K562 (cell line): Measurements from ENCODE around the gene SOS1. TPM values are rescaled to one million over a fixed set of nuclear protein-coding genes. Genes with fewer than 3 reads are reported as not detected.
A peak's percentile ranks its signal among the peaks of the same experiment; 100 is the strongest.

Experiments
- ATAC-seq: fragments of 200-7000 bp; cut with Tn5 transposase; 3 replicates; pipeline ENCODE4 v1.9.1; 2020; ENCODE audit warnings: moderate library complexity
- BruUV-seq: library from RNA; stranded (reverse); fragments of 400-500 nt; replicated peaks from 2 replicates; lab custom pipeline; 2021; lab: Mats Ljungman, UMichigan
- CTCF ChIA-PET: fragments of 300-600 bp; formaldehyde crosslinking; extraction: SDS; loops from one replicate; lab custom pipeline; 2021; ENCODE audit warnings: low intra/inter-chr PET ratio; lab: Yijun Ruan, JAX
- POLR2A ChIA-PET: fragments of 300-600, 350-650 bp; sonication (Branson Sonifier 250); formaldehyde crosslinking; extraction: SDS; loops from one replicate; lab custom pipeline; 2021; ENCODE audit warnings: antibody characterized with exemption, inconsistent platforms; lab: Yijun Ruan, JAX
- DNase-seq, 4 experiments: peaks; one replicate each; pipeline versions ENCODE4 v3.0.0 to v3.0.0-alpha.2; 2011 to 2018; ENCODE audit warnings: low spot score in 3 of 4, mixed read lengths in 3 of 4; ENCODE audit errors: extremely low read depth in 1 of 4
- FAIRE-seq: peaks from 2 replicates; lab custom pipeline; 2011; peaks lifted over from hg19 to GRCh38; lab: Jason Lieb, UNC
- H2AFZ ChIP-seq: 2 replicates; pipeline ENCODE4 v1.6.0; 2011; ENCODE audit warnings: low read depth, low read length, control low read depth, inconsistent platforms
- H3K27ac ChIP-seq: fragments of 200-600 bp; 3 replicates; pipeline ENCODE4 v1.8.0; 2011; ENCODE audit warnings: low read depth, mild to moderate bottlenecking, control low read depth, inconsistent platforms, low read length, moderate library complexity, mixed read lengths; ENCODE audit errors: extremely low read depth
- H3K27me3 ChIP-seq, 2 experiments: fragments of 300-600 bp in 1 of 2; 2 replicates in 1 of 2; 3 replicates in 1 of 2; pipeline versions ENCODE4 v1.6.0 to v1.8.0; 2011; ENCODE audit warnings: inconsistent platforms in 2 of 2, low read length in 2 of 2, mild to moderate bottlenecking in 1 of 2, mixed read lengths in 1 of 2, moderate library complexity in 1 of 2; ENCODE audit not compliant: control insufficient read depth in 2 of 2, insufficient read depth in 2 of 2
- H3K36me3 ChIP-seq: fragments of 300-600 bp; 3 replicates; pipeline ENCODE4 v1.8.0; 2011; ENCODE audit warnings: mild to moderate bottlenecking, low read length, inconsistent platforms; ENCODE audit not compliant: control insufficient read depth, insufficient read depth
- H3K4me1 ChIP-seq, 2 experiments: fragments of 200-600 bp in 1 of 2; replicated peaks in 1 of 2; 2 replicates in 1 of 2; 3 replicates in 1 of 2; pipeline versions ENCODE4 v1.5.1 to v1.8.0; 2011; ENCODE audit warnings: inconsistent platforms in 2 of 2, low read length in 2 of 2, mild to moderate bottlenecking in 1 of 2, mixed read lengths in 1 of 2, moderate library complexity in 1 of 2; ENCODE audit not compliant: control insufficient read depth in 2 of 2, insufficient read depth in 2 of 2
- H3K4me2 ChIP-seq: 2 replicates; pipeline ENCODE4 v1.6.1; 2011; ENCODE audit warnings: low read length, control low read depth, inconsistent platforms, mixed read lengths; ENCODE audit not compliant: insufficient read depth
- H3K4me3 ChIP-seq: fragments of 200-600 bp; sonication (generic), shearing (Covaris generic); 2 replicates; pipeline ENCODE4 v1.5.1; 2016; ENCODE audit warnings: control low read depth, inconsistent platforms
- H3K79me2 ChIP-seq: fragments of 200-600 bp; 3 replicates; pipeline ENCODE4 v1.8.0; 2011; ENCODE audit warnings: low read length, inconsistent platforms; ENCODE audit not compliant: control insufficient read depth, insufficient read depth
- H3K9ac ChIP-seq, 2 experiments: 2 replicates each; pipeline versions ENCODE4 v1.6.0 to v1.6.1; 2011; ENCODE audit warnings: low read depth in 2 of 2, low read length in 2 of 2, control low read depth in 1 of 2, inconsistent platforms in 1 of 2, mild to moderate bottlenecking in 1 of 2, mixed read lengths in 1 of 2; ENCODE audit not compliant: insufficient read depth in 1 of 2
- H3K9me1 ChIP-seq: one replicate; pipeline ENCODE4 v1.6.0; 2011; ENCODE audit warnings: inconsistent platforms, mild to moderate bottlenecking, low read length, moderate library complexity; ENCODE audit not compliant: control insufficient read depth, insufficient read depth
- H3K9me3 ChIP-seq: replicated peaks from 2 replicates; pipeline ENCODE4 v1.5.1; 2011; ENCODE audit warnings: low read depth, low read length, inconsistent platforms; ENCODE audit not compliant: control insufficient read depth, insufficient read depth
- H4K20me1 ChIP-seq: replicated peaks from 2 replicates; pipeline ENCODE4 v1.6.1; 2011; ENCODE audit warnings: low read length, inconsistent platforms, mixed read lengths; ENCODE audit not compliant: control insufficient read depth, insufficient read depth
- ARID1B ChIP-seq: fragments of 450-650 bp; IDR thresholded peaks from 2 replicates; pipeline ENCODE4 v1.6.1; 2016; ENCODE audit warnings: antibody characterized with exemption, mild to moderate bottlenecking, inconsistent platforms
- ATF1 ChIP-seq, 2 experiments: fragments of 450-650 bp in 1 of 2; IDR thresholded peaks; 2 replicates each; pipeline ENCODE4 v1.6.1; 2016; ENCODE audit warnings: missing compliant biosample characterization in 1 of 2, missing genetic modification characterization in 1 of 2
- ATF3 ChIP-seq, 2 experiments: fragments of 450-650 bp in 1 of 2; sonication (generic) in 1 of 2; formaldehyde crosslinking in 1 of 2; IDR thresholded peaks in 1 of 2; conservative IDR thresholded peaks in 1 of 2; 2 replicates each; pipeline versions ENCODE4 v1.6.1 to v1.8.1; 2016 to 2023; ENCODE audit warnings: mild to moderate bottlenecking in 2 of 2, moderate library complexity in 2 of 2, inconsistent platforms in 1 of 2, missing genetic modification reagents in 1 of 2
- CBX5 ChIP-seq: IDR thresholded peaks from 2 replicates; pipeline ENCODE4 v1.6.1; 2014; ENCODE audit warnings: low read depth, borderline replicate concordance
- CXXC5 ChIP-seq: fragments of 250-450 bp; sonication (Bioruptor Pico); IDR thresholded peaks from 2 replicates; pipeline ENCODE4 v1.8.0; 2022; ENCODE audit warnings: inconsistent platforms, mild to moderate bottlenecking, moderate library complexity
- DPF2 ChIP-seq: fragments of 450-650 bp; IDR thresholded peaks from 2 replicates; pipeline ENCODE4 v1.6.1; 2016
- FOXJ2 ChIP-seq: fragments of 200-800 bp; sonication (Bioruptor generic); IDR thresholded peaks from 2 replicates; pipeline ENCODE4 v1.6.1; 2016; ENCODE audit warnings: missing genetic modification characterization, missing compliant biosample characterization
- GATAD2A ChIP-seq: fragments of 450-650 bp; IDR thresholded peaks from 2 replicates; pipeline ENCODE4 v1.6.1; 2017
- HMBOX1 ChIP-seq: sonication (generic); IDR thresholded peaks from 2 replicates; pipeline ENCODE4 v1.6.1; 2016
- HNRNPH1 ChIP-seq: fragments of 200-400 bp; formaldehyde crosslinking; optimal IDR thresholded peaks from 2 replicates; pipeline ENCODE3; 2017; ENCODE audit warnings: low read depth, mild to moderate bottlenecking, low read length, moderate library complexity
- MIER1 ChIP-seq: fragments of 450-650 bp; IDR thresholded peaks from 2 replicates; pipeline ENCODE4 v1.6.1; 2016; ENCODE audit warnings: antibody characterized with exemption, mild to moderate bottlenecking, low read depth
- MLLT1 ChIP-seq, 2 experiments: fragments of 450-650 bp; IDR thresholded peaks; 2 replicates each; pipeline ENCODE4 v1.6.1; 2016
- PHB ChIP-seq: fragments of 250-450 bp; sonication (Bioruptor Pico); IDR thresholded peaks from 2 replicates; pipeline ENCODE4 v1.5.0; 2021
- PURB ChIP-seq: sonication (generic); formaldehyde crosslinking; IDR thresholded peaks from 2 replicates; pipeline ENCODE4 v1.9.0; 2021; ENCODE audit warnings: low read depth, mild to moderate bottlenecking, missing genetic modification reagents
- SRF ChIP-seq, 2 experiments: fragments of 250-450, 450-650 bp in 1 of 2; sonication (Bioruptor Pico) in 1 of 2; sonication (generic) in 1 of 2; formaldehyde crosslinking; IDR thresholded peaks; 2 replicates each; pipeline versions ENCODE4 v1.5.0 to v1.5.1; 2020 to 2022; ENCODE audit warnings: mild to moderate bottlenecking in 1 of 2, missing genetic modification reagents in 1 of 2
- WHSC1 ChIP-seq: IDR thresholded peaks from one replicate; pipeline ENCODE4 v1.6.1; 2012; ENCODE audit warnings: low read length, control low read depth, inconsistent platforms
- ZNF274 ChIP-seq: IDR thresholded peaks from 2 replicates; pipeline ENCODE4 v1.6.1; 2011; ENCODE audit warnings: low read depth, mild to moderate bottlenecking, low read length, moderate library complexity, borderline replicate concordance
- WGBS: fragments of 100-300 bp; shearing (Covaris generic); methylation state at CpG from one replicate; pipeline ENCODE4 v1.1.6; 2016; ENCODE audit warnings: low coverage, mixed read lengths; ENCODE audit not compliant: insufficient coverage; ENCODE audit errors: missing lambda C conversion rate; 5-methylcytosine and 5-hydroxymethylcytosine counted together
- in situ Hi-C: fragments of 300-500 bp; cut with MboI; formaldehyde crosslinking; loops from 4 replicates; pipeline ENCODE4 v1.15.0; 2018; ENCODE audit warnings: inconsistent platforms, mixed read lengths
- intact Hi-C: fragments of 100-400 bp; cut with micrococcal nuclease; formaldehyde crosslinking; loops from 2 replicates; pipeline ENCODE4 v1.14.2; 2022
- polyA plus RNA-seq, 8 experiments: library from polyadenylated mRNA; depleted of rRNA in 4 of 8; stranded (reverse) in 5 of 8; unstranded in 3 of 8; fragments of >200 nt; fragmentation: Nextera tagmentation in 2 of 8; fragmentation: Illumina TruSeq in 1 of 8; extraction: Ambion mirVana in 2 of 8; extraction: Trizol in 1 of 8; gene quantifications; 2 replicates each; pipeline versions ENCODE4 v1.2.1 to v1.2.3, GENCODE V29; 2011 to 2014; ENCODE audit warnings: inconsistent platforms in 1 of 8, missing spikeins in 1 of 8
- total RNA-seq, 7 experiments: library from RNA; depleted of rRNA in 6 of 7; stranded (reverse); fragments of >200 nt in 6 of 7; fragmentation: Illumina TruSeq in 2 of 7; extraction: Trizol in 2 of 7; gene quantifications; 2 replicates each; pipeline versions ENCODE4 v1.2.1 to v1.2.3, GENCODE V29; 2011 to 2021; ENCODE audit warnings: low replicate concordance in 1 of 7

SOS1 gene
- total and polyA plus RNA-seq, 9 of the 15 experiments (the other 6 are each of a cell fraction or from before 2014, with no cell fraction given): 2.5 to 27.1 (median 16.3) TPM

GRCh38 chr2:39124000-39124745 is 3.3 kb upstream of the SOS1 start (continued):
- TF ChIP-seq HMBOX1 (no peak), HNRNPH1 (no peak), CXXC5 (CRISPR knock-in tag) (peak; percentile 99), ATF1 (CRISPR knock-in tag; IDR thresholded peaks at IDR 0.05) (peak; percentile 86), ATF1 (tag; IDR thresholded peaks at IDR 0.05) (peak; percentile 94), PURB (no peak), FOXJ2 (tag) (no peak)

- Histone ChIP-seq H3K27me3 (no peaks in the 10 kb centered on the region), H4K20me1 (no peaks in the 10 kb centered on the region), H3K4me1 (peaks cover 28% of the 10 kb centered on the region in 2 experiments; a peak in 4 of 5 replicates), H3K27ac (peak overlapping the region; percentile 81), H3K9me1 (no peaks in the 10 kb centered on the region), H3K36me3 (no peaks in the 10 kb centered on the region; the same call in 2 of the 3 replicates), H2AFZ (peak overlapping the region; percentile 87), H3K4me2 (peak overlapping the region; percentile 94), H3K79me2 (peaks cover 42% of the 10 kb centered on the region), H3K9me3 (no peaks in the 10 kb centered on the region), H3K4me3 (peak overlapping the region; percentile 56), H3K9ac (peak overlapping the region; percentile 77 to 94)
- DNase-seq: no peak
- CTCF ChIA-PET: no interaction called here
- in situ Hi-C loops (loop anchor here (10.0 kb wide), 1 partner anchor 101 kb away; no protein-coding TSS in a partner anchor), intact Hi-C loops (loop anchor here (5.0 to 10.0 kb wide), 3 partner anchors 176 to 371 kb away; partner anchors contain the start of genes MAP4K3 and SRSF7)
- peak; percentile 48 for FAIRE-seq
- POLR2A ChIA-PET: interaction anchor here (0.7 to 1.9 kb wide), 6 partner anchors 10 to 19 kb away, joined by 3 to 6 read pairs (median 3); no protein-coding TSS in a partner anchor
- WGBS: 25% methylated on average over 25 of the region's 25 CpGs
- TSS peak; percentile 61 for BruUV-seq
- no peak for ATAC-seq
- TF ChIP-seq SRF (CRISPR knock-in tag; IDR thresholded peaks at IDR 0.05): no peak
- no peak for TF ChIP-seq ARID1B
- TF ChIP-seq CBX5: no peak
- TF ChIP-seq WHSC1: no peak
- TF ChIP-seq DPF2: peak; percentile 43; the same call in 1 of the 2 replicates
- TF ChIP-seq MLLT1 (IDR thresholded peaks at IDR 0.05): peak in 1 of 2 experiments; percentile 30; a peak in 1 of 4 replicates
- no peak for TF ChIP-seq ZNF274
- TF ChIP-seq ATF3 (IDR thresholded peaks at IDR 0.05): no peak
- no peak for TF ChIP-seq ATF3 (CRISPR knock-in tag; conservative IDR thresholded peaks at IDR 0.05)
- no peak for TF ChIP-seq PHB (CRISPR knock-in tag)
- 0 out of 2 replicates have a peak, but pooled peaks have one; percentile 31 for TF ChIP-seq MIER1
- TF ChIP-seq GATAD2A: no peak
Measured at GRCh38 chr2:39123436-39123999, 2.7 kb upstream of the SOS1 start.
